ENCODE data around the gene NSMCE1.
A peak's percentile ranks its signal among the peaks of the same experiment; 100 is the strongest.

The NSMCE1 gene

DNA sequence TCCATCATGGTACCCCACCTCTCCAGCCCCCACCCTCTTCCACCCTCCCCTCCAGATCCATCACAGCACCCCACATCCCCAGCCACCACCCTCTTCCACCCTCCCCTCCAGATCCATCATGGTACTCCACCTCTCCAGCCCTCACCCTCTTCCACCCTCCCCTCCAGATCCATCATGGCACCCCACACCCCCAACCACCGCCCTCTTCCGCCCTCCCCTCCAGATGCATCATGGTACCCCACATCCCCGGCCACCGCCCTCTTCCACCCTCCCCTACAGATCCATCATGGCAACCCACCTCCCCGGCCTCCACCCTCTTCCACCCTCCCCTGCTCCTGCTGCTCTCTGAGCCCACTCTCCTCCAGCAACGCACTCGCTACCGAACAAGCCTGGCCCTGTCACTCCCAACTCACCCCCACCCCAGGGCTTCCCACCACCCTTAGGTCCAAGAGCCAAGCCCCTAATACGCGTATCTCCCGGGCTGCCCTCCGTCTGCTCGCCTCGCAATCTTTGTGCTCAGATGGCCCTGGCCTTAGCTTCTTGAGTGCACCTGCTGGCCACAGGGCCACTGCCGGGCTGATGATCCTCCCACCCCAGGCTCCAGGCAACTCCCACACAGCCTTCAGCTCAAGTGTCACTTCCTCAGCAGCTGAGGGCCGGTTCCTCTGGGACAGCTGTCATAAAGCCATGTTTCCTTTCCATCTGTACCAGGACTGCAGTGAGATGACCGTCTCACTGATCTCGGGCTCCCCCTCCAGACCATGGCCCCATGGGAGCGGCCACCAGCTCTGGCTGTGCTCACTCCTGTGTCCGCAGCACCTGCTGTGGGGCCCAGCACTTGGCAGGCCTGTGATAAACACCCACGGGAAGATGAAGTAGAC lies 39.7 kb downstream of the NSMCE1 start:
- DNase-seq: peak; percentile 53 to 70

DNA sequence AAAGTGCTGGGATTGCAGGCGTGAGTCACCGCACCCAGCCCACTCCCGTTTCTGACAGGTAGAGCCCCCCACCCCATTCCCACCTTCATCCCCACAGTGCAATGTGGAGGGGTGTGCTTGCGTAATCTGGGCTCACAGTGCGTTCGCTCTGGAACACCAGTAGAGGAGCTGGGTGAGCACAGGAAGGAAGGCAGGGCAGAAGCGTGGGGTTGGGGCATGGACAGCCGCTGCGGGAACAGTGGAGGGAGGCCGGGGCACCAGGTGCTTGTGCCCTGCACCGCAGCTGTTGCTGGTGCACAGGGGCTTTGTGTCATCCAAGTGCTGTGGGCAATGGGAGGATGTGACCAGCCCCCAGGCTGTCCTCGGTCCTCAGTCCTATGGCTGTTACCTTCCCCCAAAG lies 40.5 kb downstream of the NSMCE1 start:
- no peak for DNase-seq

DNA sequence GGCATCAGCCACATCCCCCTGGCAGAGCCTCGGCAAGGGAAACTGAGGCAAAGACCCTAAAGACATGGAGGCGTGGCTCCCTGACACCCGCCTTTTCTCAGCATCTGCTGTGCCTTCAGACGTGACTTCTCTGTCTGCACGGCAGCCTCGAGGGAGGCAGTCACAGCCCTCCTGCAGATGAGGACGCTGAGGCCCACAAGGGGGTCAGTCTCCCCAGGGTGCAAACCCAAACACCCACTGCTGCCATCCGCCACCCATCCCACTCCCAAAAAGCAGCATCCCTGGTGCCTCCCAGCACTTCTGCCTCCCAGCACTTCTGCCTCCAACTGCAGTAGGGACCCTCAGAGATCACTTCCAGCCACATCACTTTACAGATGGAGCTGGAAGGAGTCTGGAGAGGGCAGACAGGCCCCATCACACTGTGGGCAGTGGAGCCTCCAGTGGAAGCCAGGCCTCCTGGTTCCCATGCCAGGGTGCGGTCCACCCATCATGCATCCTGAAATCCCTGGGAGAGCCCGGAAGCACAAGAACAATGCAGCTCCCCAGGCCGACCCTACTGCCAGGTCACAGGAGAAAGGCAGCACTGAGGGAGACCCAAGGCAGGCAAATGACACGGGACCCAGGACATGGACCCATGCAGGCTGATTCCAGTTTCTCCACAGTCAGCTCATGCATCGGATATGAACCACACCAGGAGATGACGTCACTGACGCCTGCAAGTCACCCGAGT lies 41.4 kb downstream of the NSMCE1 start:
- no peak for DNase-seq

DNA sequence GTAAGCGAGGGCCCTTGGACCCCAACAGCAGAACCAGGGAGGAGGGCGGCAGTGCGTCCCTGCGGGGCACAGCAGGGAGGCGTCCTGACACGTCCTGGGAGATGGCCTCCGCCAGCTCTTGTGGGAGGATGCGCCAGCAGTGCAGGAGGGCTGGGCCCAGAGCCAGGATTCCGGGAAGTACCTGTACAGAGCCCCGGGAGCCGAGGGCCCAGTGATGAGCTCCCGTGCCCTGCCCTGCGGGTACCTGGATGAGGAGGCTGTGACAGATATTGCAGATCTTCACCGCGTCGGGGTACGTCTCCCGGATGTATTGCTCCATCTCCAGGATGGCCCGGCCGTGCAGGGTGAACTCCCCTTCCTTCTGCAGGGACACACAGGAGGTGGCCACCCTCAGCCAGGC lies 42.1 kb downstream of the NSMCE1 start:
- DNase-seq: no peak

DNA sequence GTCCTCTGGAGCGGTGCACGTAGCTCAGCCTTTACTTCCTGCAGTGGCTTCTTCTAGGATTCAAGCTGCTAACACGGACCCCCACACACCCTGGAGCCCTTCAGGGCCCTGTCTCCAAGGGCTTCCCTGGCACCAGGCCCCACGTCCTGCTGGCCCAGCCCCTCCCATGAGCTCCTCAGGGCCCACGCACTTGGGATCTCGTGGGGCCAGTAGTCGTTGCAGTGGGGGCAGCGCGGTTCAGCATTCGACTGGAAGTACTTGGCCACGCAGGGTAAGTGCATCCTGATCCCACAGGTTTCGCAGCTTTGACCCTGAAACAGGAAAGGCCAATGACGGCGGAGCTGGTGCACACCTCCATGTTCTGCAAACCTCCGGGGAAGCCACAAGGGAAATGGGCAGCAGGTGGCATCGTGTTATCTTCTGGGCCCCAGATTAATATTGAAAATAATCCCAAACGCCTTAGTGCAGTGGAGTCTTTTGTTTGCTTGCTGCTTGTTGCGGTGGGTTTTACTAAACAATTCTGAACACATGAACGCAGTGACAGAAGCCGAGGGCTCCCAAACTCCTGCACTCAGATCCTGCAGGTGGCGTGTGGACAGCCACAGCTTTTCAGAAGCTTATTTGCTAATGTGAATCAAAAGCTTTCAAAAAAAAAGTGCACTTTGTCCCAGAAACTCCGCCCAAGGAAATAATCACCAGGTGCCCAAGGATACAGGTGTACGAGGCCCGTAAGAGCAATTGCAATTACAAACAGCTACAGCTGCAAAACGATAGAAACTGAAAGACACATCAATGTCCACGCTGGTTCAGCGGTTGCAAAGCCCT lies 42.8 kb downstream of the NSMCE1 start:
- no peak for DNase-seq

DNA sequence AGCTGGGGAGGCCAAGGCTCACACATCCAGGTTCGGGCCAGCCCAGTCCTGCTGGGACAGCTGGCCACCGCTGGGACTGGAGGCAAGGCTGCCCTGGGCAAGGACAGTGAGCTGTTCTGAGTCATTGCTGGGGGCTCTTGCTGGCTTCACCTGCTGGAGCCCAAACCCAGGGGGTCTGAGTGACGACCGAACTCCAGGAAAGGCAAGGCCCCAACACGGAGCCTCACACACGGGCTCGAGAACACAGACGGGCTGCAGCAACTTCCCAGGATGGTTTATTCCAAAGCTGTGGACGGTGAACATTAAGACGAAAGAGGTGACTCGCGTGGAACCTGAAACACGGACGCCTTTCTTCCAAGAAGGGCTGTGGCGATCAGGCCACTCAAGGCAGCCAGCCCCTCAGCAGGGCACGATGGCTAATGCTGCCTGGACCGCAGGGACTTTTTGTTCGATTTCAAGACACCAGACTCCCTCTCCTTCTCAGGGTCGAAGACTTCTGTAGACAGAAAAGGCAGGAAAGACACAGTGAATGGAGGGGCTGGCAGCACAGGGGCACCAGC lies 43.8 kb downstream of the NSMCE1 start:
- DNase-seq: no peak

DNA sequence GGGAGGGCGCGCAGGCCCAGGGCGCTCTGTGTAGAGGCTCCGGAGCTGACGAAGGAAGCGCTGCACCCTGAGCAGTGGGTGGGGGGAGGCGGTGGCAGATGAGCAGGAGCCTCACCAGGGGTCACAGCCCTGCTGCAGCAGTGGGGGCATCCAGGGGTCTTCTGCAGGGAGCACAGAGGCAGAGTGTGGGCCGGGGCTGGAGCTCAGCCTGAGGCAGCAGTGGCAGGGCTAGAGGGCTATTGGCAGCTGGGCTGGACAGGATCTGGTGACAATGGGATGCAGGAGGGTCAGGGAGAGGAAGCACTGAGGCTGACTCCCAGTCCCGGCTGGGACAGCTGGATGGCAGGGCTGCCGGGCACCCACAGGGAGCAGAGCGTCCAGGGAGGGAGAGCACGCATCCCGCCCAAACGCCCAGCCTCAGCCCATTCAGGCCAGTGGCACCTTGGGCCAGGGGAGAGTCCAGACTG lies 44.3 kb downstream of the NSMCE1 start:
- no peak for DNase-seq

DNA sequence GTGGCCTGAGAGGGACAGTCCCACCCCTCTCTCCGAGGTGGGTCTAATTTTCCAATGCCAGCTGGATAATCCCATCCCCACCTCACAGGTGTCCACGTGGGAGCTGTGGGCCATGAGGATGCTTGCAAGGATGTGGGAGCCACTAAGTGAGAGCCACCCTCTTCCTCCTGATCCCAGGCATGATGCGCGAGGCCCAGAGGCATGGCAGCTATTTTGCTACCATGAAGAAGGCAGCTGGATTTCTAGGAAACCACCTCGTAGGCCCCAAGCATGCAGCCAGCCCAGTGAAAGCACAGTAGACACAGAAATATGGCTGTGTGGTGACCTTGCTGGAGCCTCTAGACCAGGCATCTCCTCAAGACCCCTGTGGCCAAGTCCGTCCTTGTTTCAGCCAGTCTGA lies 44.9 kb downstream of the NSMCE1 start:
- no peak for DNase-seq

DNA sequence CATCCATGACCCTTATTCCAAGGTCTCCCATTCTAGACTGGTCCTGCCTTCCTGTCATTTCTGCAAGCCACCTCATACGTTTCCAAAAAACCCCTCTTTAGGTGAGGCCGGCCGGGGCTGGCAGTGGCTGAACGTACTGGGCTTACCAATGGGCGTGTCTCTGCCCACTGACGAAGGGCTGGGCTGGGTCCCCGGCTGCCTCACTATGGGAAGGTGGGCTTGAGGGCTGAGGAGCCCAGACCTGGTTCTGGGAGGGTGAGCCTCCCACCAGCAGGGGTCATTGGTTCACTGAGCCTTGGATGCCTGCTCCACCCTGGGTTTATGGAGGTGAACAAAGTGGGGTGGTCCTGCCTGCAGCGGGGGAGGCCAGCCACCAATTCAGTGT lies 45.4 kb downstream of the NSMCE1 start:
- DNase-seq: no peak

DNA sequence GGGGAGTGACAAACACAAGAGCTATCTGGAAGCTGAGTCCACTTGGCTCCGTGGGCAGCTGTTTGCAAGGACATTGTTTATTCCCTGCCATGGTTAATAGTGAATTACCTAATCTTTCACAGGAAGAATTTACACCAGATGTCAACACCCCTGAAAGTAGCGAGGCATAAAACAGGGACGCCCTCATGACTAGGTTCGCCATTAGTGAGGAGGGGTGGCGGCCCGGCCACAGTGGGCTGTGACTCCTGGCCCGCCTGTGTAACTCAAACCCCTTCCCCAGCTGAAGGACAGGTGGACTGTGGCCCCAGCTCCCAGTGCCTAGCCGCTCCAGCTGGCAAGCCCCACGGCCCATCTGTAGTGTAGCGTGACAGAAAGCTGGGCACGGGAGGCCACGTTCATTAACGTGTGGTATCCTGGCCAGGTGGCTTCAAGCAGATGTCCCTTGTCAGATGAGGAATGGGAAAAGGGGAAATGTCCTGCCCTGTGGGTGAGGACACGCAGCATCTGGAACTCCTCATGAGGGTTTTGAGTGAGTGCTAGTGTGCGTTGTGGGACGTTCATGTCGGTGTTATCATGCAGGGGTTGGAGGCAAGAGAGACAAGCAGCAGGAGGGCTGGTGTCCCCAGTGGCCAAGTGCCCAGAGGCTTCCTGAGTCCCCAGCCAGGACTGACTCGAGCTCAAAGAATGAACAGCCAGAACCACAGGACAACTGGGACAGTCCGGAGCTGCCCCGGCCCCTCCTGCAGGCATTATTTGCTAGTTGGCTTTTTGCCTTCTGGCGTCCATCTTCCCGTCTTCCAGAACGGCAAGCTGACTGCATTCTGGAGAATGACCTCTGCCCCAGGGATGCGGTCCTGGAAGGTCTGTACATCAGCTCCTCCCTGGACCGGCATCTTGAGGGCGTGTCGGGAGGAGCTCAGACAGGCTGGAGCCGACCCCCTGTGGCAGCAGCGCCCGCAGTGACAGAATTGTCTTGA lies 46.0 kb downstream of the NSMCE1 start:
- DNase-seq: no peak

DNA sequence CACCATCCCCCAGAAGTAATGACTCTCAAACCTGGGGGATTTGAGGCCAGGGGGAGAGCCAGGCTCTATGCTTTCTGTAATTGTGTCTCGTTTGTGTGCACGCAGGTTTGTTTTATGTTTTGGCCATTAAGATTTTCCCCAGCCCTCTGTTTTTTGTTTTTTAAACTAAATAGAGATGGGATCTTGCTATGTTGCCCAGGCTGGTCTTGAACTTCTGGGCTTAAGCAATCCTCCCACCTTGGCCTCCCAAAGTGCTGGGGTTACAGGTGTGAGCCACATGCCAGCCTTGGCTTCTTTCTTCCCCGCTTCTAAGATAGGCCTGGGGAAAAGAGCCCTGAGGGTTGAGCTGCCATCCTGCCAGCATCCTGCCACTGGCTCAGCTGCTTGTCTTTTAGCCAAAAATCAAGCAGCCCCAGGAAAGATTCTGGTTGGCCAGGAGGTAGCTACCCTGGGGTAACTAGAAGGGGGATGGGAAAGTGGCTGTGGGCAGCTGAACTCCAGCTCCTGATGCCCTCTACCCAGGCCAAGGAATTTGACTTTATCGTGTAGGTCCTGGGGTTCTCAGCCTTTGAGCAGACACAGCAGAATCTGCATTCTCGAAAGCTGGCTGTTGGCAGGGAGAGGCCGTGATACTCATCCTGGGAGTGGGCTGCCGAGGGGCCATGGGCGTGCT lies 46.9 kb downstream of the NSMCE1 start:
- DNase-seq: no peak

DNA sequence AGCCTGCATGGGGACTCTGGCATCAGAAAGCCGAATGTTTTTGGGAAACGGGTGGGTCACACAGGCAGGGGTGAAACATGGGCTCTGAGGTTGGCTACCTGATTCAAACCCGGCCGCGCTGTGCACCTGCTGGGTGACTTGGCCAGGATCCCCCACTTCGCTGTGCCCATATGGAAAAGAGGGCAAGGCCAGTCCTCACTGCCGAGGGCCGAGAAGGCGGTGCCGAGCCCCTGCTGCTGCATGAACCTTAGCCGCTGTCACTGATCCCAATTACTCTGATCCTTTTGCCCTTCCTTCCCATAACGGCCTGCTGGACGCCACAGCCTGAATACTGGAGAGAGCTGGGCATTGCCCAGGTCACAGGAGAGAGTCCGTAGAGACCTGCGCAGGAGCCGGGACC lies 47.6 kb downstream of the NSMCE1 start:
- DNase-seq: no peak

DNA sequence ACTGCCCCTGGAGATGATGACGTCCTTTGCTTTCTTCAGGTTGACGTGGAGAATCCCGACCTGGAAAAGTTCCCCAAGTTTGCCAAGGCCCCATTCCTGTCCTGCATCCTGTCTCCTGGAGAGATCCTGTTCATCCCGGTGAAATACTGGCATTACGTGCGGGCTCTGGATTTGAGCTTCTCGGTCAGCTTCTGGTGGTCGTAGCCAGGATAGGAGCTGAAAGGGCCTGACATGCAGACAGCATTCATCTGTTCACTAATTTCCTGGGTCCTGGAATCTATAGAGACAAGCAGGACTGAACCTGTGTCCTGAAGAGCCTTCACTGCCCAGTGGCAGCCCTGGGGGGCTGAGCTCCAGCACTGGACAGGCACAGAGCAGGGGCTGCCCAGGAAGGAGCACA lies 48.0 kb downstream of the NSMCE1 start:
- DNase-seq: no peak

DNA sequence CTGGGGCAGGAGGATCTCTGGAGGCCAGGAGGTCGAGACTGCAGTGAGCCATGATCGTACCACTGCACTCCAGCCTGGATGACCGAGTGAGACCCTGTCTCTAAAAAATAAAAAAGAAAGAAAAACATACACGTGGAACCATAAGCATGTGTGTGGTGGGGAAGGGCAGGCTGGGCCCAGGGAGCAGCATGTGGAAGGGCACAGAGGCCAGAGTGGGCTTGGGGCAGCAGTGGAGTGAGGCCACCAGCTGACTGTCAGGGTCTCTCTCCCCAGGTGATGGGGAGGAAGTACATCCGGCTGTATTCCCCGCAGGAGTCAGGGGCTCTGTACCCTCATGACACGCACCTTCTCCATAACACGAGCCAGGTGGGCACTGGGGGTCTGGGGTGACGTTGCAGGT lies 48.5 kb downstream of the NSMCE1 start:
- no peak for DNase-seq

DNA sequence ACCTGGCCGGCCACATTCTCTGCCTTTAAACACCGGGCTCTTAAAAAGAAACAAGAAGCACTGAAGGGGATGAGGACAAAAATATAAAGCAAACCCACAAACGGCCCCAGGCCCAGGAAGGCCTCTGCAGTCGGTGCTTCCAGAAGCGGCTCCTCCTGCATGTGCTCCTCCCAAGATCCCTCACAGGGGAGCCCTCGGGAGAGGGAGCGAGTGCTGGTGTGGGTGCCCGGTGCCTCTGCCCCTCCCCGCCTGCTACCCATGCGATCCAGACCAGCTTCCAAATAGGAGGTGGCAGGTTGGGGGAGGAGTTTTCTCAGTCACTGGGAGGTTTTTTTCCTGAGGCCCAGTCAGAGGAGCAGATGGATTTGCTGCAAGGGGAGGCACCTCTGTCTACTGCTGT lies 49.4 kb downstream of the NSMCE1 start:
- no peak for DNase-seq

DNA sequence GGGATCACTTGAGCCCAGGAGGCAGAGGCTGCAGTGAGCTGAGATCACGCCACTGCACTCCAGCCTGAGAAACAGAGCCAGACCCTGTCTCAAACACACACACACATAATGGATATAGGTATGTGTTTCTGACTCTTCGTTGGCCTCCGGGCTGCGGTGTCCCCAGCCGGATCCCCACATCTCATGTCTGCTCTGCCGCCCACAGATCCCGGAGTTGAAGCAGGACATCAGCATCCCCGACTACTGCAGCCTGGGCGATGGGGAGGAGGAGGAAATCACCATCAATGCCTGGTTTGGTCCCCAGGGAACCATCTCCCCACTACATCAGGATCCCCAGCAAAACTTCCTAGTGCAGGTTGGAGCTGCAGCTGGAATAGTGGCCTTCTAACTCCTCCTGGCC lies 49.8 kb downstream of the NSMCE1 start:
- no peak for DNase-seq

DNA sequence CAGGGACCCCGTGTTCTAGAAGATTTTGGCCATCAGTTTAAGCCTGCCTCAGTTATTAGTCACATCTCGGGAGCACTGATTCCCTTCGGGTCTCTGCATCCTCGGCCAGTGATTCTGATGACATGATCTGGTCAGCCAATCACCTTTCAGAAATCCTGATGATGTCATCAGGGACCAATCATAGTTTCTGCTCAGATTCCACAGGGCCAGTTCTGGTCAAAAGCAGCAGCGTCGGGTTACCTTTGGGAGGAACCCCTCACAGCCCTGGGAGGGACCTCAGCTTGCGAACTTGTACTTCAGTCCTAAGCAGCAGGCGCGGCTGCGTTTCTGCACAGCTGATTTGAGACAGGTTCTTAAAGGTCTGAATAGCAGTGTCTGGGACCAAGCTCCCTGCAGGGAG lies 51.3 kb downstream of the NSMCE1 start:
- no peak for DNase-seq

DNA sequence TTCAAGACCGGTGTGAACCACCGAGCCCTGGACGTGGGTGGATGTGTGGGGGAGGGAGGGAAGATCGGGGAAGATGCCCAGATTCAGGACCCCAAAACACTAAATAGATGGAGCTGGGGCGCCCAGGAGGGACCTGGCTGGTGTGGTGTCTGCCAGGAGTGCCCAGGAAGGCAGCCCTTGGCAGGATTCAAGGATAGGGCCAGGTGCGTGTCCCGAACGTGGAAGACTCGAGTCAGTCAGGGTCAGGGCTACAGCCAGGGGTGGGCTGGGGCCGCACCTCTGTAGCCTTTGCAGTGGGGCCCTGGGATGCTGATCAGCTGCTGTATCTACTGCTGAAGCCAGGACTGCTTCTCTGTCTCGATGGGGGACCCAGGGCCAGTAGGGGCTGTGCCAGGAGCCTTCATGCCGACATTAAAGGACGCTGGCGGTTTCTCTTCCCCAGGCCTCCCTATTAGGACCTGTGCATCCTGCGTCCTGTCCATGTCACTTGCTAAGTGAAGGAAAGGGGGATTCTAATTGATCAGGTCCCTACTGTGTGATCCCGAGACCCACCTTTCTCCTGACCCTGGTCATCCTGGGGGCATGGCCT lies 52.2 kb downstream of the NSMCE1 start:
- DNase-seq: no peak

DNA sequence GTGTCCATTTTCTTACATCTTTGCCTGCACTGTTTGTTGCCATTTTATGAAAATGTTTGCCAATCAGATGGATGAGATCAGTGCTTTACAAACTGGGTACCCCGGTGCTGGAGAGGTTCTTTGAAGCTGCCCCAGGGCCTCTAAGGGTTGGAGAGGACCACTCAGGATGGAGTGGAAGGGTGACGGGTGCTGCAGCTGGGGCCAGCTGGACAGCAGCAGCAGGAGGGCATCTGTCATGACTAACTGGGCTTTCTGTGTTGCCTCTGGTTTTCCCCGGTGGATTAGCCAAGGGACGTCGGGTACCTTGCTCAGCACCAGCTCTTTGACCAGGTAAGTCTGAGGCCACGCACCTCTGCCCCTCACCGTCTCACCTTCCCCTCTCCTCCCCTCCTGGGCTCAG lies 52.9 kb downstream of the NSMCE1 start:
- no peak for DNase-seq

DNA sequence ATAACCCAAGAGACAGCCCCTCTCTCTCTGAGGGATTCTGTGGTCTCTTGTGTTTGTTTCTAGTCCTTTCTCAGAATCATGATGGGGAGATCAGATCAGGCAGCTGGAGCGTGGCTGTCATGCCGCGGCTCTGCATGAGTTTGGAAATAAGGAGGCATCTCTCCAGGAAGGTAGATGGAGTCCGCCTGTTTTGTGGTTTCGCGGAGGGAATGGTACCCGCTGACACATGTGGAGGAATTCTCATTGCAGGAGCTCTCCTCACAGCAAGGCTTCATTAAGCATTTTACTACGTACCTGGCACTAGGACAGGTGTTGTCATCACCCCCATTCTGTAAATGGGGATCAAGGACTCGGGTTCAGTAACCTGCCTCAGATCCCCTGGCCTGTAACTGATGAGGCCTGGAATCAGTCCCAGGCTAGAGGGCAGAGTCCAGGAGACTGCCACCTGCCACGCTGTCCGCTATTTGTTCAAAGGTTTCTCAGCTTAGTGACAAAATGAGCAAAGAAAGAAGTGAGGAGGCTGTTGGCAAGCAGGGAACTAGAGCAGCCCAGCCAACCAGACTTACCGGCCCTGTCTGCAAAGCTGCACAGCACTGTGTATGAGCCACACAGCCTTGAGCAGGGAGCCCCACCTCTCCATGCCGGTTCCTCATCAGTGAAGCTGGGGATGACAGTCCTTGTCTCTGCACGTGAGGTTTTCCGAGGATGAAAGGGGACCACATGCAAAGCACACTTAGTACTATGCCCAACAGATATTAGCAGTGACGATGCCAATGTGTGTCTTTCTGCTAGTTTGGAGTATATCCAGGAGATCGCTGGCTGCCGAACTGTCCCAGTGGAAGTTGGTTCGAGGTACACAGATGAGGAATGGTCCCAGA lies 54.2 kb downstream of the NSMCE1 start:
- no peak for DNase-seq
